ENCODE results near the gene MRPS10.

DNA sequence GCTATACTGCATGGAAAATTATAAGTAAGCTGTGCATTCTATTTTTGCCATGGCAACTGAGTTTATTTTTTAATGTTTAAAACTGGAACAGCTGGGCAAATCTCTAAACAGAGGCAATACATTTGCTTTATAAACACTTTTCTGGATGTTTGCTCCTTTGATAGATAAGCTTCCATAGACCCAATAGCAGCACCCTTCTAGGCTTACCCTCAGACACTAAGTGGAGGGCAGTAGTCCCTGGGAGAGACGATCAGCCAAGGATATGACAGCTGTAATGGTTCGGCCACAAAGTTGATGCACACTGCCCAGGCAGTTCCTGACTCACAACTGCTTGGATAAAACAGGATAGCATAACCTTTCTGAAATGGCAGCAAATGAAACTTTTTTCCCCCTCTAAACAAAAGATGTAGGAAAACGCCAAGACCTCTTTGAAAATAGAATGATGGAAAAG is 8.5 kb upstream of the MRPS10 start:
- no peak for TF ChIP-seq EZH2phosphoT487 (IDR thresholded peaks at IDR 0.05; ENCODE audit: low read depth)
- no peak for TF ChIP-seq CTCF (IDR thresholded peaks at IDR 0.05; ENCODE audit: low read depth, low read length)
